Suprapubic skin (tissue), 3 donors: ENCODE data around the gene PLEKHG4B.

Experiments used
- CTCF ChIP-seq, 2 donors: fragments of 200-600 bp in 1 of 2; fragments of 450-650 bp in 1 of 2; sonication (generic) in 1 of 2; IDR thresholded peaks; one replicate each; pipeline ENCODE4 v1.5.1; 2016 to 2019; ENCODE audit warnings: antibody characterized with exemption in 2 of 2, mild to moderate bottlenecking in 1 of 2, moderate library complexity in 1 of 2
- POLR2A ChIP-seq, 2 donors: fragments of 450-650 bp; IDR thresholded peaks; one replicate each; pipeline ENCODE4 v1.6.1; 2017; ENCODE audit warnings: antibody characterized with exemption in 2 of 2, mild to moderate bottlenecking in 2 of 2, moderate library complexity in 2 of 2

GRCh38 chr5:197892-198489 lies 106.0 kb downstream of the PLEKHG4B start:
- TF ChIP-seq CTCF (IDR thresholded peaks at IDR 0.05) = no peak
- TF ChIP-seq POLR2A (IDR thresholded peaks at IDR 0.05) = no peak
